GM21619 (cell line): ENCODE data around the gene IPO11.
"Not testable (repeated sequence)": the region's sequence is repeated elsewhere in the genome, so short reads cannot be mapped to it uniquely, and the experiment has no call there.

ENCODE experiments used
- ATAC-seq: cut with Tn5 transposase; IDR thresholded peaks from one replicate; pipeline ENCODE4 v1.9.1; 2021; ENCODE audit not compliant: unreplicated experiment

The IPO11 gene

DNA sequence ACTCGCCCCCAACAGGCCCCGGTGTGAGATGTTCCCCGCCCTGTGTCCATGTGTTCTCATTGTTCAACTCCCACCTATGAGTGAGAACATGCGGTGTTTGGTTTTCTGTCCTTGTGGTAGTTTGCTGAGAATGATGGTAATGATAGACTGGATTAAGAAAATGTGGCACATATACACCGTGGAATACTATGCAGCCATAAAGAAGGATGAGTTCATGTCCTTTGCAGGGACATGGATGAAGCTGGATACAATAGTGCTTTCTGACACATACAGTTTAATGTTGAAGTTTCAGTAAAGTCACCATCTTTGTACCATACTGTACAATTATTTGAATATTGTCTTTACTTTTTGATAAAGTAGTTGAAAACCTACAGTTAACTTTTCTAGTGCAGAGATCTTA, 96.2 kb downstream of the IPO11 start:
- ATAC-seq, result not testable (repeated sequence)

GRCh38 chr5:62509806-62510205, 97.2 kb downstream of the IPO11 start:
- no peak for ATAC-seq

GRCh38 chr5:62513085-62513484, 100.5 kb downstream of the IPO11 start:
- not testable (repeated sequence) for ATAC-seq

DNA sequence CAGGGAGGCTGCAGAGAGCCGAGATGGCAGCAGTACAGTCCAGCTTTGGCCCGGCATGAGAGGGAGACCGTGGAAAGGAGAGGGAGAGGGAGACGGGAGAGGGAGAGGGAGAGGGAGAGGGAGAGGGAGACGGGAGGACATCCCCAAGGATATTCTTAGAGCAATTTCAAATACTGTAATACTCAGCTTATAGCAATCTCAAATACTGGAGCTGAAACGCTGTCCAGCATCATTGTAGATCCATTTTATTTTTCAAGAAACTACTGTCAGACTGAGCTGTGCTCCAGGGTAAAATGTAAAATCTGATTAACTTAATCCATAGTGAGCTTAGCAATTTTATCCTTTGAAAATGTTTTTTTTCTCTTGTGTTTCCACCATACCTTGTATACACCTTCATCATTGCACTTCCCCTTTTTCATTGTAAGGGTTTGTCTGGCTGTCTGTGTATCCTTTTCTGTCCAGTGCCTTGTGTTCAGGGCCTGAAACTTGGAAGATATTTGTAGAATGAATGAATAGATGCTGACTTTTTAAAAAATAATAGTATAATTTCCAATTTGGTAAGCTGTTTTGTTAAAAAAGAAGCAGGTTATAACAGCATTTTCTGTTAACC, 102.1 kb downstream of the IPO11 start:
- no peak for ATAC-seq

GRCh38 chr5:62520812-62521211, 108.2 kb downstream of the IPO11 start:
- not testable (repeated sequence) for ATAC-seq

GRCh38 chr5:62521319-62521718, 108.8 kb downstream of the IPO11 start:
- ATAC-seq, result no peak

DNA sequence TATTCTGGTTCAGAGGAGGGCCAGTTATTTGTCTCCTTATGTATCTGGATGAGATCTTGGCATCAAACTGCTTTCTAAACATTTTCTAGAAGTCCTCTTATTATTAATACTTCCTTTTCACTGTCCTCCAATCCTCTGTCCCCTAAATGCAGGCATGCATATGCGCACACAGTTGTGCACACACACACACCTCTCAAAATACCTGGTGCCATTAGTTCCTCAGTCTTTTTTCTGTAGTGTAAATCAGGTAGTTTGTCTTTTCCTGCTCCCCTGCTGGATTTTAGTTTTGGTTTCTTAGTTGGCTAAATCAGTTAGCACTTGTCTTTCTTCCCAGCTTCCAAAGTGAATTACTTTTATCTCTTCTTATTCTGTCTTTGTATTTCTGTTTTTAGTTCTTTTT, 110.2 kb downstream of the IPO11 start:
- no peak for ATAC-seq

- ATAC-seq, result no peak
Measured at GRCh38 chr5:62533597-62533996, 121.0 kb downstream of the IPO11 start.

DNA sequence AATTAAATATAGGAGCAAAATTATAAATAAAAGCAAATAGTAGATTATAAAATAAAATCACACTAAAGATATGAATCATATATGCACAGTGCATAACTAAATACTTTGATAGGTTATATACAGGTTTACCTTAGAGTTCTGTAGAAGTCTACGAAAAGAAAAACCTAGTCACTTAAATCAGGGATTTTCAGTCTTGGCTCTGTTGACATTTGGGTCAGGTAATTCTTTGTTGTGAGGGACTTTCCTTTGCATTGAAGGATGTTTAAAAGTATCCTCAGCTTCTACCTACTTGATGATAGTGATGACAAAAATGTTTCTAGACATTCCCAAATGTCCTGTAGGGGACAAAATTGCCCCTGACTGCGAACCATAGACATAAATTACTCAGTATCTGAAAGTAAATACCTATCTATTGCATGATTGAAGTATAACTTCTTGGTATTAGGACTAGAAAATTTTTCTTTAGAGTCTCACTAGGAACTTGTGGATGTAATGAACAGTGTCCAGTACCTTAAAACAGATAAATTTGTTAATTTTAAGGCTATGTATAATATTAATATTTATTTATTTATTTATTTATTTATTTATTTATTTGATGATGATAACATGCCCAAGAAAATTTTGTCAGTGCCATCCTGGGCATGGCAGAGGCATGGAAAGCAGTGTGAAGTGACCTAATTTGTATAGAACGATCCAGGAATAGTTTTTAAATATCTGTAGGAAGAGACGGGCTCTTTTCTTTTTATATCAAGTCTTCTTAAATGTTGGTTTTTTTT, 122.1 kb downstream of the IPO11 start:
- ATAC-seq, result no peak

GRCh38 chr5:62536232-62536631, 123.7 kb downstream of the IPO11 start:
- no peak for ATAC-seq

GRCh38 chr5:62536783-62537182, 124.2 kb downstream of the IPO11 start:
- no peak for ATAC-seq

DNA sequence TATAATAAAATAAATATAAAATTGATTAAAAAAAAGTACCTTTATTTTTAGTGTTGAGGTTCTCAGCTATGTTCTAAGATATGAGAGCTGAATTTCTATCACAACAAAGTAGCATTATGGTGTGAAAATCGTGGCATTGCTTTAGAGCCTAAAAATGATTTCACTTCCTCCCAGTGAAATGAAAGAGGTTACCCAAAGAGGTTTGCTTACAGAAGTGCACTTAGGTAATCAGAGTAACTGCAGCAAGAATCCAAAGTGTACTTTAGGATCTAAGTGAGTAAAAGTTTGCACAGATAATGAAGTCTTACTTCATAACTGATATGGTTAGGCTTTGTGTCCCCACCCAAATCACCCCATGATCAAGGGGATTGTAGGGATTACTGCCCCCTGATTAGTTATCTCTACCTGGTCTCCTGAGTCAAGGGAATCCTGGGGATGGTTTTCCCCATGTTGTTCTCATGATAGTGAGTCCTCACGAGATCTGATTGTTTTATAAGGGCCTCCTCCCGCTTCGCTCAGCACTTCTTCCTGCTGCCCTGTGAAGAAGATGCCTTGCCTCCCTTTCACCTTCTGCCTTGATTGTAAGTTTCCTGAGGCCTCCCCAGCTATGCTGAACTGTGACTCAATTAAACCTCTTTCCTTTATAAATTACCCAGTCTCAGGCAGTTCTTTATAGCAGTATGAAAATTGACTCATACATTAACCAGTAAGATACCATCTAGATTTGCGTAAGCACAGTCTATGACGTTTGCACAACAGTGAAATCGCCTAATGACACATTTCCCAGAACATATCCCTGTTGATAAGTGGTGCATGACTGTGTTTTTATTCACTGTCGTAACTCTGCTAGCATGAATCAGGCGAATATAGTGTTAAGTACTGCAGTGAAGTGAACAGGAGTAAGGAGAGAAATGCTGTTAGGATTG, 125.7 kb downstream of the IPO11 start:
- no peak for ATAC-seq

DNA sequence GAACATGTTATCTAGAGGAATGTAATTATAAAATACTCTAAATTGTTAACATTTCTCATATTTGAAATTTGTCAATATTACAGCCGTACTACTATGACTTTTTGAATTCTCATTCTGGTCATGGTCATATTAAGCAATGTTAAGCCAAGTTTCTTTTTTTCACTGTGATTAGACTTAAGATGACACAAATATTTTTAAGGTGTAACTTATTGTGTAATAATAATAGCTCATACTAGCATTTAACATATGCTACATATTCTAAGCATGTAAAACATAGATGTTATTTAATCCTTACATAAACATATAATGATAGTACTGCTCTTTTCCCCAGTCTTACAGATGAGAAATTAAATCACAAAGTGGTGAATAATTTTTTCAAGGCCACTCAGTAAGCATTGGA, 130.2 kb downstream of the IPO11 start:
- no peak for ATAC-seq

DNA sequence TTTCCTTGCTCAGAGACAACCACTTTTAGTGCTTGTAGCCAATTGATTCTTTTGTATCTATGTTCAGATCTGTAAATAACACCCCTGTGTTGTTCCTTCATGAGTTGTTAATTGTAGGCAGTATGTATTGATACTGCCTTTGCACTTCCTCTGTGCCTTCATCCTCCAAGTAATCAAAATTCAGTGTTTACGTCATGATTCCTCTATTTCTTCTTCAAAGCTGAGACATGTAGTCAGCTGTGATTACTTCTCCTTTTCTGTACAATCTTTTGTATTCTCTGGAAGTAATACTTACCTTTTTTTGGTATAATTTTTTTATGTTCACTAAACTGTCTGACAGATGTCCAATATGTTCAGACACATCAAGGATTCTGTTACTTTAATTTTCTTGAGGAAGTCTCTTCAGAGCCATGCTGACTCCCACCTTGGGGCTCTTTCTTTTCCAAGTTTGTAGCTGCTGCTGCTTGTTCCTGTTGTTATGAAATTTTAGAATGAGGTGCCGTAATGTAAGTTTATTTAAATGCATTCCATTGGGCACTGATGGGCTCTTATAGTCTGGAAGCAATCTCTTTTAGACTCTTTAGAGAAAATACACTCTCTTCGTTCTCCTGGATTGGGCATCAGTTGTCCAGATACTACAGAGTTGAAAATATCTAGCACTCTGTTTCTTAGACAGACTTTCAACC, 135.5 kb downstream of the IPO11 start:
- ATAC-seq, result no peak

GRCh38 chr5:62550103-62550502, 137.5 kb downstream of the IPO11 start:
- no peak for ATAC-seq

GRCh38 chr5:62555930-62556329, 143.4 kb downstream of the IPO11 start:
- ATAC-seq, result no peak

DNA sequence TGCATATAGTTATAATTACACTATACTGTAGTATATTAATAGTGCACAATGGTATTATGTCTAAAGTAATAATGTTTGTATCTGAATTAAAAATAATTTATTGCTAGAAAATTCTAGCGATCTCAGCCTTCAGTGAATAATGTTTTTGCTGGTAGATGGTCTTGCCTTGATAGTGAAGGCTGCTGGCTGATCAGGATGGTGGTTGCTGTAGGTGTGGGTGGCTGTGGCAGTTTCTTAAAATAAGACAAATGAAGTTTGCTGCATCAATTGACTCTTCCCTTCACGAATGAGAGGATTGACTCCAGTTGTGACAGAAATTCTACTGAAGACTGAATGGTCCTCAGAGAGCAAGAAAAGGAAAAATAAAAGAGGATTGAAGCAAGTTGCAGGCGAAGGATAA, 146.4 kb downstream of the IPO11 start:
- ATAC-seq, result no peak

DNA sequence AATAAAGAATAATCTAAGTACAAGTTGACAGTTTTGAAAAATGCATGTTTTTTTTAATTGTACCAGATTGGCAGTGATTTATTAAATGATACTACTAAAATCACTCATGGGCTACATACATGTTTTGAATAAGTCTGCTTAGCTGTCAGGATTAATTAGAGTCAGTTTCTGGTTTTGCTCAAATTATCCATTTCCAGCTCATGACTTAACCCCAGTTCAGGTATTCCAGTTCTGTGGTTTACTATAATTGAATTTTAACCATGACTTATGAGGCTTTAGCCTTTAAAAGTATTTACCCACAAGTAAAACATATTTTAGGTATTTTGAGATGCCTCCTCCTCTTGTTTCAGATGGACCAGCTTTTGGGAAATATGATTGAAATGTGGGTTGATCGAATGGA, 148.2 kb downstream of the IPO11 start:
- no peak for ATAC-seq

DNA sequence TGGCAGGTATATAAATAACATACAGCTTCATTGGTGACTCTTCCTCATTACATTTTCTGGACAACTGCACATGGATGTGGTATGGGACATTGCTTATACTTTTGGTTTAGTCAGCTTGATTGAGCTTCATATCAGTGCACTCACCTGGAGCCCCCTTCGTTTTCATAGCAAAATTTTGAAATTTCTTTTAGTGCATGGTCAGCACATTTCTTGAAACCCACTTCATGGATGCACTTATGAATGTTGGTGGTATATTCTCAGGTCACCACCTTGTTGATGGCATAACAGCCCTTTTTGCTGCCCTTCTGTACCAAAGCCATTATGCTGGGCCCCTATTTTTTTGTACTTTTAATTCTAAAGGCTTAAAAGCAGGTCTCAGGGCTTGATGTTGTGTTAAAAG, 149.3 kb downstream of the IPO11 start:
- ATAC-seq, result no peak

DNA sequence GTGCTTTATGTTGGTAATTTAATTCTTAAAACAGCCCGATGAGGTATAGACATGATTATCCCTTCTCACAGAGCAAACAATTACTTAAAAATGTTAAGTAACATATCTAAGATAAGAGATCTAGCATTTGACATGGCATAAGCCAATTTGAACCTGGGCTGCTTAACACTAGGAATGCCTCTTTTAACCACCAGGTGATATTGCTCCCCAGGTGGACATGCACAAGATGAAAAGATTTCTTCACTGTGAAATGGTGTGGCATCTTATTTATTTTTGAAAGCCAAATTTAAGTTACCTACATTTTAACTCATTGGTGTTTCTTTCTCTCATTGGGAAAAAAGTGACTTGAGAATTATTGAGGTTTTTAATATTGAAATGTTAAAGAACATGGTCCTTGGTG, 150.3 kb downstream of the IPO11 start:
- no peak for ATAC-seq

GRCh38 chr5:62564101-62564500, 151.5 kb downstream of the IPO11 start:
- ATAC-seq, result no peak
